H54 (cell line): Measurements from ENCODE around the gene GPR108.

ENCODE experiments used
- DNase-seq: peaks from one replicate; pipeline ENCODE4 v3.0.0; 2011; ENCODE audit warnings: low spot score, mixed read lengths; ENCODE audit not compliant: insufficient read length
- FAIRE-seq: peaks from 3 replicates; lab custom pipeline; 2011; peaks lifted over from hg19 to GRCh38; lab: Jason Lieb, UNC
- POLR2A ChIP-seq: IDR thresholded peaks from 2 replicates; pipeline ENCODE4 v1.6.1; 2011; ENCODE audit warnings: low read depth, mild to moderate bottlenecking, low read length

Gene GPR108

DNA sequence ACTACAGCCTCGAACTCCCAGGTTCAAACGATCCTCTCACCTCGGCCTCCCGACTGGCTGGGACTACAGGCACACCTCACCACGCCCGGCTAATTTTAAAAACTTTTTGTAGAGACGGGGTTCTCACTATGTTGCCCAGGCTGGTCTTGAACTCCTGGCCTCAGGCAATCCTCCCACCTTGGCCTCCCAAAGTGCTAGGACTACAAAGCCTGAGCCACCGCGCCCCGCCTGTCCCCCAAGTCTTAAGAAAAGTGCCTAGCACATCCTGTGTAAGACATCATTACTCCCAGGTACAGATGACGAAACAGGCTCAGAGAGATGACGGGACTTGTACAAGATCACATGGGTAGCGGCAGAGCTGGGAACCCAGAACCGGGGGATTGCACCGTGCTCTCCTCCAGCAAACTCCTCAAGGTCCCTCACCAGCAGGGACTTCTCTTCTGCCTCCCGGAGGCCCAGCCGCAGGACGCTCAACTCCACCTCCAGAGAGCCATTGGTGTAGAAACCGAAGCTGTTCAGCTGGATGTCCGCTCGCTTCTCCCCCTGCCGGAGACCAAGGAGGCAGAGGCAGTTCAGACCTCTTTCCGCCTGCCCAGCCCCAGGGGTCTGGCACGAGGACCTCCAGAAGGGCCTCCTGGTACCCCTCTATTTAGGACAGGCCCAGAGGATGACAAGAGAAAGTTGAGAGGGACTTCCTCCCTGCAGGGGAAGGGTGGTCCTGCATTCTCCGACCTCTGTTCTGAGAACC is 1.0 kb downstream of the GPR108 start:
- TF ChIP-seq POLR2A: no peak
- FAIRE-seq (no peak), DNase-seq (peak; percentile 63)

DNA sequence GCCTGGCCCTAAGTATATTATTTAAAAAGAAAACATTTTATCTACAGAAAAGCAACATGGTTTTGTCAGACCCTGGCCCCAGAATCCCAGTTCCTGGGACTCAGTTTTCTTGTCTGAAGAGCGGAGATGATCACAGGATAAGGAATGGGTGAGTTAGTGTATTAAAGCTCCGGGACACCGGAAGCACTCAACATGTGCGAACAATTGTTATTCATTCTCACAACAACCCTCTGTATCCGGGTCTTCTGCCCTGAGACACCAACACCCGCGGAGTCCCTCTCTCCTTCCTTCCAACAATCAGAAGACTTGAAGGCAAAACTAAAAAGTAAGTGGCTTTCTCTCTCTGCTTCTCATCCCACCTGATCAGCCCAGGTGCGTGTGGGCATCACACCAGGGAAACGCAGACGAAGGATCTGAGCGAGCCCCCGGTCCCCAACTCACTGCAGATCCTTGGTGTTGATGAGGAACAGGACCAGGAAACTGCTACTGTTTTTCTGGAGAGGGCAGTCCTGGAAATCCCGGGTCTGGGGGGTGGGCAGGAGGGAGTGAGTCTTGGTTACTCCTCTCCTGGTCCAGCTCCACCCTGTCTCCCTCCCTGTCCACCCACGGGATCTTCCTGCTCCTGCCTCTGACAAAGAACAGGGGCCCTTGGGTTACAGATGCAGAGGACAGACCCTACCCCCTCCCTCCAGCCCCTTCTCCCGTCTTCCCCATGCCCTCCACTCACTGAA is 2.0 kb downstream of the GPR108 start:
- DNase-seq: no peak
- TF ChIP-seq POLR2A: no peak
- no peak for FAIRE-seq

- no peak for FAIRE-seq
- no peak for TF ChIP-seq POLR2A
- no peak for DNase-seq
Observed at GRCh38 chr19:6734096-6734696, 3.2 kb downstream of the GPR108 start.

- DNase-seq (no peak), FAIRE-seq (no peak)
- no peak for TF ChIP-seq POLR2A
Observed at GRCh38 chr19:6733338-6734095, 3.9 kb downstream of the GPR108 start.

DNA sequence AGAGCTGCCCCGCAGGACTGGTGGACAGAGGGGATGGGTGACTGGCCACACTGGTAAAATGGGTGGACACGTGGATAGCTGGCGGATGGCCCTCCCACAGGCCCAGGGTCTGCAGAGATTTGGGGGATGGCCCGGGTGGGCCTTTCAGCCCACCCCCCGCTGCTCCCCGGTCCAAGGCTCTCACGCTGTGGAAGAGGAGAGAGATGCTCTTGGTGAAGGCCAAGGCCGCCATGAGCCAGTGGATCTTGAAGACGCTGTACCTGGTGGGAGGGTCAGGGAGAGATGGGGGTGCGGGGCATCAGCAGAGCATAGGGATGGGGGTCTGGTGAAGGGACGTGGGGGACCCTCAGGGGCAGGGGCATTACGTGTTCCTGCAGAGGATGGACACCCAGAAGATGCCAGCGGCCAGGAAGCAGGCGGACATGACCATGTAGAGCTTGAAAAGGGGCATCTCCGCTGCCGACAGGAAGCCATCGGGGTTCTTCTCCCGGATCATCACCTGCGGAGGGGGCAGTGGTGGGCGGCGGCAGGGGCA is 4.5 kb downstream of the GPR108 start:
- DNase-seq (no peak), FAIRE-seq (no peak)
- TF ChIP-seq POLR2A: no peak

- no peak for FAIRE-seq
- DNase-seq: no peak
- TF ChIP-seq POLR2A: no peak
Observed at GRCh38 chr19:6731822-6732221, 5.6 kb downstream of the GPR108 start.

DNA sequence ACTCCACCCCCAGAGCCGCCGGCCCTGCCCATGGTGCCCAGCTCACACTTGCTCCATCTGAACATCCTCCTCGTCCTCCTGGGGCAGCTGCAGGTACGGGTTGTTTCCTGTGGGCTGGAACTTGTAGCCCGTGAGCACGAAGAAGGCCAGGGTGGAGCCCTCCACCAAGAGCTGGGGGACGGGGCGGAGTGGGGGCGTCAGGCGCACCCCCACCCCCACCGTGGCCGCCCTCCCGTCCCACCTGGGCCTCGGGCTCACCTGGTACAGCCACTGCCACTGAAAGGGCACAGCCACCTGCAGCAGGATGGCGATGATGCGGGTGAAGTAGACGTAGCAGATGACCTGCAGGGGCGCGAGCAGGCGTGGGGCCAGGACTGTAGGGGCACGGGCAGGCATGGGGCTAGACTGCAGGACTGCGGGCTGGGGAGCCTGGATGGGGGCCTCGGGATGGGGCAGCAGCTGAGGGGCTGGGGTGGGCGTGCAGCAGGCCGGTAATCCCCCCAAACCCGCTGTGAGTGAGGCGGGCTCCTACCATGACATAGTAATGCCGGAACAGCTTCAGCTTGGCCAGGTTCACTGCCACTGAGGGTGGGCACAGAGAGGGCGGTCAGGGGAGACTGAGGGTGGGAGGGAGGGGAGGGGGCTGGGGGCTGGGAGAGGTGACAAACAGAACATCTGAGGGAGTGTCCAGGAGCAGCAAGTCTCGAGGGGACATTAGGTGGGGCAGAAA is 6.3 kb downstream of the GPR108 start:
- FAIRE-seq (no peak), DNase-seq (no peak)
- TF ChIP-seq POLR2A: no peak

DNA sequence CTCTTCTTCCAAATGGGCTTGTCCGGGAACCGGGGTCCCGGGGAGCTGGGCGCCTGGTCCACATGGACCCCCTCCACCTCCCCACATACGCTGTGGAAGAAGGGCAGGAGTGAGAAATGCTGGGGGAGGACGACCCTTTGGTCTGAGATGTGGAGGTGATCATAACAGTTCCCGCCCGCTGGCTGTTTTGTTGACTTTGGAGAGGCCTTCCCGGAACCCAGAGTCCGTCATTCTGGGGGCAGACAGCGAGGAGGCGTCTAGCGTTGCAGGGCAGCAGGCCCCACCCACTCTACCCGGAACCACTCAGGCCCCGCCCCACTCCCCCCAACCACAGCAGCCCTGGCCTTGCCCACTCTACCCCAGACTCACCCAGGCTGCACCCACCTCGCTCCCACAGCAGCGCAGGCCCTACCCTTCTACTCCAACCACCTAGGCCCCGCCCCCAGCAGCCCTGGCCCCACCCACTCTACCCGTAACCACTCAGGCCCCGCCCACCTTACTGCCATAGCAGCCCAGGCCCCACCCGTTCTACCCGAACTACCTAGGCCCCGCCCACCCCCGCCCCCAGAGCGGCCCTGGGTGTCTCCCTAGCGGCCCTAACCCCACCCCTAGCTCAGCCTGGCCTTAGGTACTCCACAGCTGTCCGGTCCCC is 7.1 kb downstream of the GPR108 start:
- DNase-seq (no peak), FAIRE-seq (no peak)
- no peak for TF ChIP-seq POLR2A

DNA sequence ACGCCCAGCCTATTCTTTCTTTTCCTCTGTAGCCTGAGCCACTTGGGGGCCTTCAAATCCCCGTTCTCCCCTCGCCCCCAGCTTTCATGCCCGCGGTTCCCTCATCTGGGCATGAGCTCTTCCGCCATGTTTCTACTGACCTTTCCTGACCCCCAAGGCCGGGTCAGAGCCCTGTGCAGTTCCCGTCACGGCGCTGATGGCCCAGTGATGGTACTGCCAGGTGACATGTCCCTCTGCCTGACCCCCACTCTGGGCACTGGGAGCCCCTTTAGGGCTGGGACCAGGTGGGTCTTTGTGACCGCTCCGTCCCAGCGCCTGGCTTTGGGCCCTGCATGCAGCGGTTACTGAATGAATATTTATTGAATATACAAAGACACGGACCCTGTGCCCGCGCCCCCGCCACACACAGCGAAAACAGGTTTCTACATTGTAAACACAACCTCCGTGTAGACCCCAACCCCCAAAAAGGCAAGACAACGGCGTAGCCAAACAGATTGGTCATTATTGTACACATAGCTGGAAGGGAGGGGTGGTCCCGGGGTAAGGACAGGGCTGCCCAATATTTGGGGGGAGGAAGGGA is 7.7 kb downstream of the GPR108 start:
- TF ChIP-seq POLR2A: no peak
- FAIRE-seq (no peak), DNase-seq (no peak)

GRCh38 chr19:6728346-6728745 is 9.0 kb downstream of the GPR108 start:
- FAIRE-seq (no peak), DNase-seq (no peak)
- TF ChIP-seq POLR2A: no peak

- no peak for TF ChIP-seq POLR2A
- DNase-seq: no peak
- FAIRE-seq: no peak
Observed at GRCh38 chr19:6725513-6726231, 11.7 kb downstream of the GPR108 start.
